ENCODE data around the gene SIRPA. TPM values are rescaled to one million over a fixed set of nuclear protein-coding genes. Genes with fewer than 3 reads are reported as not detected.

Gene SIRPA
- total RNA-seq, 3 donors from 2014 or later (not counting 1 experiment from before 2014, with no cell fraction given), result 1.3 to 7.5 (median 2.3) TPM

- Histone ChIP-seq H3K4me3 (ENCODE audit: low read length) (no peak overlapping the region), H3K4me1 (ENCODE audit: control insufficient read depth, insufficient read depth, low read length) (no peaks in the 10 kb centered on the region), H3K36me3 (ENCODE audit: control insufficient read depth, insufficient read depth, low read length) (no peaks in the 10 kb centered on the region), H3K27me3 (ENCODE audit: control insufficient read depth, insufficient read depth, low read length) (no peaks in the 10 kb centered on the region), H3K9me3 (ENCODE audit: control insufficient read depth, insufficient read depth, low read length) (no peaks in the 10 kb centered on the region), H3K27ac (ENCODE audit: low read length) (no peak overlapping the region)
- ATAC-seq (no peak), DNase-seq (no peak)
- no peak overlapping the region for H3K27ac Mint-ChIP-seq
- peaks cover 18 to 29% of the 10 kb centered on the region in 2 donors for H3K27me3 Mint-ChIP-seq (ENCODE audit: low read depth in 2 of 2)
- no peaks in the 10 kb centered on the region for H3K4me1 Mint-ChIP-seq
- H3K9me3 Mint-ChIP-seq, result no peaks in the 10 kb centered on the region
- intact Hi-C loops (cut with micrococcal nuclease), result no loop called here
- TF ChIP-seq, protein P1, sequence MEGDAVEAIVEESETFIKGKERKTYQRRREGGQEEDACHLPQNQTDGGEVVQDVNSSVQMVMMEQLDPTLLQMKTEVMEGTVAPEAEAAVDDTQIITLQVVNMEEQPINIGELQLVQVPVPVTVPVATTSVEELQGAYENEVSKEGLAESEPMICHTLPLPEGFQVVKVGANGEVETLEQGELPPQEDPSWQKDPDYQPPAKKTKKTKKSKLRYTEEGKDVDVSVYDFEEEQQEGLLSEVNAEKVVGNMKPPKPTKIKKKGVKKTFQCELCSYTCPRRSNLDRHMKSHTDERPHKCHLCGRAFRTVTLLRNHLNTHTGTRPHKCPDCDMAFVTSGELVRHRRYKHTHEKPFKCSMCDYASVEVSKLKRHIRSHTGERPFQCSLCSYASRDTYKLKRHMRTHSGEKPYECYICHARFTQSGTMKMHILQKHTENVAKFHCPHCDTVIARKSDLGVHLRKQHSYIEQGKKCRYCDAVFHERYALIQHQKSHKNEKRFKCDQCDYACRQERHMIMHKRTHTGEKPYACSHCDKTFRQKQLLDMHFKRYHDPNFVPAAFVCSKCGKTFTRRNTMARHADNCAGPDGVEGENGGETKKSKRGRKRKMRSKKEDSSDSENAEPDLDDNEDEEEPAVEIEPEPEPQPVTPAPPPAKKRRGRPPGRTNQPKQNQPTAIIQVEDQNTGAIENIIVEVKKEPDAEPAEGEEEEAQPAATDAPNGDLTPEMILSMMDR (IDR thresholded peaks at IDR 0.05), result no peak
- WGBS (ENCODE audit: insufficient coverage), result 85% methylated on average over 6 of the region's 6 CpGs
- H3K4me3 Mint-ChIP-seq, result no peak overlapping the region
- no peaks in the 10 kb centered on the region for H3K36me3 Mint-ChIP-seq
Measured at GRCh38 chr20:1930165-1930564, 35.0 kb downstream of the SIRPA start.

GRCh38 chr20:1931830-1932229 is 36.6 kb downstream of the SIRPA start:
- intact Hi-C loops (cut with micrococcal nuclease), result no loop called here
- H3K27me3 Mint-ChIP-seq (ENCODE audit: low read depth in 2 of 2), result peaks cover 18 to 29% of the 10 kb centered on the region in 2 donors
- TF ChIP-seq, protein P1 (IDR thresholded peaks at IDR 0.05), result no peak
- Histone ChIP-seq H3K4me3 (ENCODE audit: low read length) (no peak overlapping the region), H3K4me1 (ENCODE audit: control insufficient read depth, insufficient read depth, low read length) (no peaks in the 10 kb centered on the region), H3K9me3 (ENCODE audit: control insufficient read depth, insufficient read depth, low read length) (no peaks in the 10 kb centered on the region), H3K27ac (ENCODE audit: low read length) (no peak overlapping the region), H3K27me3 (ENCODE audit: control insufficient read depth, insufficient read depth, low read length) (no peaks in the 10 kb centered on the region), H3K36me3 (ENCODE audit: control insufficient read depth, insufficient read depth, low read length) (no peaks in the 10 kb centered on the region)
- no peaks in the 10 kb centered on the region for H3K9me3 Mint-ChIP-seq
- no peaks in the 10 kb centered on the region for H3K4me1 Mint-ChIP-seq
- no peak overlapping the region for H3K4me3 Mint-ChIP-seq
- no peak overlapping the region for H3K27ac Mint-ChIP-seq
- H3K36me3 Mint-ChIP-seq, result no peaks in the 10 kb centered on the region
- WGBS (ENCODE audit: insufficient coverage), result 88% methylated on average over 5 of the region's 5 CpGs
- DNase-seq (no peak), ATAC-seq (no peak)

- H3K4me3 Mint-ChIP-seq, result no peak overlapping the region
- ATAC-seq (no peak), DNase-seq (no peak)
- intact Hi-C loops (cut with micrococcal nuclease), result no loop called here
- Histone ChIP-seq H3K36me3 (ENCODE audit: control insufficient read depth, insufficient read depth, low read length) (no peaks in the 10 kb centered on the region), H3K27me3 (ENCODE audit: control insufficient read depth, insufficient read depth, low read length) (no peaks in the 10 kb centered on the region), H3K27ac (ENCODE audit: low read length) (no peak overlapping the region), H3K9me3 (ENCODE audit: control insufficient read depth, insufficient read depth, low read length) (no peaks in the 10 kb centered on the region), H3K4me3 (ENCODE audit: low read length) (no peak overlapping the region), H3K4me1 (ENCODE audit: control insufficient read depth, insufficient read depth, low read length) (no peaks in the 10 kb centered on the region)
- no peaks in the 10 kb centered on the region for H3K9me3 Mint-ChIP-seq
- H3K4me1 Mint-ChIP-seq, result no peaks in the 10 kb centered on the region
- 59% methylated on average over 2 of the region's 2 CpGs for WGBS (ENCODE audit: insufficient coverage)
- H3K27ac Mint-ChIP-seq, result no peak overlapping the region
- H3K36me3 Mint-ChIP-seq, result no peaks in the 10 kb centered on the region
- H3K27me3 Mint-ChIP-seq (ENCODE audit: low read depth in 2 of 2), result peaks cover 16 to 29% of the 10 kb centered on the region in 2 donors
- TF ChIP-seq, protein P1 (IDR thresholded peaks at IDR 0.05), result no peak
Measured at GRCh38 chr20:1932971-1933370, 37.8 kb downstream of the SIRPA start.

DNA sequence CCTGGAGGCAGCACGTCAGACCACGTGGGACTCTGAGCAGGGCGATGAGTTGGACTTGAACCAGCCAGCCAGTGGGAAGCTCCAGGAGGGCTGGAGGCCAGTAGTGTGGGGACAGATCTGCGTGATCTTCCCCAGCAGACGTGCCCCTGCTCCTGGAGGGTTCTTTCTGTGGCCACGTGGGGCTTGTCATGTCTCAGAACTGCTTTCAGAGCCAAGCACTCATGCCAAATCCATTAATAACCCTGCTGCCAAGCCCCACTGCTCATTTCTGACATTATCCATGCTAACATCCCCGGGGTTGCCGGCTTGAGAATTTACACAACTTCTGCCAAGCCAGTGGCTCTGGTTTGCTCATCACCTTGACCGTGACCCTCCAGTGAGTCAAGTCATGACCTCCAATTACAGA is 38.3 kb downstream of the SIRPA start:
- H3K27me3 Mint-ChIP-seq (ENCODE audit: low read depth in 2 of 2), result peaks cover 11 to 24% of the 10 kb centered on the region in 2 donors
- TF ChIP-seq, protein P1 (IDR thresholded peaks at IDR 0.05), result no peak
- WGBS (ENCODE audit: insufficient coverage), result 88% methylated on average over 9 of the region's 9 CpGs

More for the DNA sequence above, 38.3 kb downstream of the SIRPA start:
- intact Hi-C loops (cut with micrococcal nuclease), result no loop called here
- Mint-ChIP-seq H3K4me1 (no peaks in the 10 kb centered on the region), H3K36me3 (no peaks in the 10 kb centered on the region), H3K27ac (no peak overlapping the region), H3K9me3 (no peaks in the 10 kb centered on the region), H3K4me3 (no peak overlapping the region)
- ATAC-seq, result no peak
- no peaks in the 10 kb centered on the region for H3K27me3 ChIP-seq (ENCODE audit: control insufficient read depth, insufficient read depth, low read length)
- H3K36me3 ChIP-seq (ENCODE audit: control insufficient read depth, insufficient read depth, low read length), result no peaks in the 10 kb centered on the region
- no peak overlapping the region for H3K4me3 ChIP-seq (ENCODE audit: low read length)
- no peaks in the 10 kb centered on the region for H3K9me3 ChIP-seq (ENCODE audit: control insufficient read depth, insufficient read depth, low read length)
- H3K27ac ChIP-seq (ENCODE audit: low read length), result no peak overlapping the region
- no peak for DNase-seq
- H3K4me1 ChIP-seq (ENCODE audit: control insufficient read depth, insufficient read depth, low read length), result no peaks in the 10 kb centered on the region

Measured in natural killer cell (primary cell).